NCI-H1436 (cell line): ENCODE results near the gene VPS16.

ENCODE experiments used
- DNase-seq: peaks from one replicate; lab custom pipeline; 2025; lab: John Stamatoyannopoulos, UW

VPS16 gene

GRCh38 chr20:2902291-2902690 is 61.7 kb downstream of the VPS16 start:
- DNase-seq = no peak

GRCh38 chr20:2902818-2903217 is 62.3 kb downstream of the VPS16 start:
- no peak for DNase-seq

GRCh38 chr20:2903686-2904085 is 63.1 kb downstream of the VPS16 start:
- no peak for DNase-seq

- no peak for DNase-seq
Measured at GRCh38 chr20:2907519-2907918, 67.0 kb downstream of the VPS16 start.

GRCh38 chr20:2909953-2910352 is 69.4 kb downstream of the VPS16 start:
- DNase-seq = no peak

- DNase-seq = no peak
Measured at GRCh38 chr20:2911200-2911599, 70.7 kb downstream of the VPS16 start.

- DNase-seq = no peak
Measured at GRCh38 chr20:2914160-2914559, 73.6 kb downstream of the VPS16 start.
